ENCODE data around the gene AGTRAP. TPM values are rescaled to one million over a fixed set of nuclear protein-coding genes. Genes with fewer than 3 reads are reported as not detected.
A peak's percentile ranks its signal among the peaks of the same experiment; 100 is the strongest.

The AGTRAP gene
- total and polyA plus RNA-seq, 9 of the 15 experiments (the other 6 are each of a cell fraction or from before 2014, with no cell fraction given), result 26.8 to 105 (median 57.5) TPM

DNA sequence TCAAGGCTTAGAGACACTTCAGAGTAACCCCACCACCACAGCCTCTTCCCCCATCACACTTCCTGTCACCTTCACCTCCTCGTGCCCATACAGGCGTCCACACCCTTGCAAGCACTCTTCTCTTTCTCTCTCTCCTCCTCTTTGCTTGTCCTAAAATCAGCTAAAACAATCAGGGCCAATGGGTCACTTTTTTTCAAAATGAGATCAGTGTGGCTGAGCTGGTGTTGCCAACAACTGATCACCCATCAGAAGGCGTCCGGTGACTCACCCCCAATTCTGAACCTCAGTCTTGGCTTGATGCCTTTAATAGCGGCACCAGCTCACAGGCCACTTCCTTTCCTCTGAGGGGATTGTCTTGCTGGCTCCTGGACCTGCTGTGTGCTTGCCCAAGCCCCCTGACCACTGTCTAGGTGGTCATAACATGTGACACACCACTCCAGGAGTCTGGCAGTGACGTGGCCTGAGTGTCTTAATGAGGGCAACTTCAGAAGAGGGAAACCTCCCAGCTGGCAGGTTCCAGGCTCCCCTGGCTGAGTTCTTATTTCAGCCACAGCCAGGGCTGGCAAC, 42.8 kb upstream of the AGTRAP start (continued):
- TF ChIP-seq, protein P1, sequence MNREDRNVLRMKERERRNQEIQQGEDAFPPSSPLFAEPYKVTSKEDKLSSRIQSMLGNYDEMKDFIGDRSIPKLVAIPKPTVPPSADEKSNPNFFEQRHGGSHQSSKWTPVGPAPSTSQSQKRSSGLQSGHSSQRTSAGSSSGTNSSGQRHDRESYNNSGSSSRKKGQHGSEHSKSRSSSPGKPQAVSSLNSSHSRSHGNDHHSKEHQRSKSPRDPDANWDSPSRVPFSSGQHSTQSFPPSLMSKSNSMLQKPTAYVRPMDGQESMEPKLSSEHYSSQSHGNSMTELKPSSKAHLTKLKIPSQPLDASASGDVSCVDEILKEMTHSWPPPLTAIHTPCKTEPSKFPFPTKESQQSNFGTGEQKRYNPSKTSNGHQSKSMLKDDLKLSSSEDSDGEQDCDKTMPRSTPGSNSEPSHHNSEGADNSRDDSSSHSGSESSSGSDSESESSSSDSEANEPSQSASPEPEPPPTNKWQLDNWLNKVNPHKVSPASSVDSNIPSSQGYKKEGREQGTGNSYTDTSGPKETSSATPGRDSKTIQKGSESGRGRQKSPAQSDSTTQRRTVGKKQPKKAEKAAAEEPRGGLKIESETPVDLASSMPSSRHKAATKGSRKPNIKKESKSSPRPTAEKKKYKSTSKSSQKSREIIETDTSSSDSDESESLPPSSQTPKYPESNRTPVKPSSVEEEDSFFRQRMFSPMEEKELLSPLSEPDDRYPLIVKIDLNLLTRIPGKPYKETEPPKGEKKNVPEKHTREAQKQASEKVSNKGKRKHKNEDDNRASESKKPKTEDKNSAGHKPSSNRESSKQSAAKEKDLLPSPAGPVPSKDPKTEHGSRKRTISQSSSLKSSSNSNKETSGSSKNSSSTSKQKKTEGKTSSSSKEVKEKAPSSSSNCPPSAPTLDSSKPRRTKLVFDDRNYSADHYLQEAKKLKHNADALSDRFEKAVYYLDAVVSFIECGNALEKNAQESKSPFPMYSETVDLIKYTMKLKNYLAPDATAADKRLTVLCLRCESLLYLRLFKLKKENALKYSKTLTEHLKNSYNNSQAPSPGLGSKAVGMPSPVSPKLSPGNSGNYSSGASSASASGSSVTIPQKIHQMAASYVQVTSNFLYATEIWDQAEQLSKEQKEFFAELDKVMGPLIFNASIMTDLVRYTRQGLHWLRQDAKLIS (CRISPR knock-in tag; IDR thresholded peaks at IDR 0.05), result no peak
- no peak for TF ChIP-seq EHMT2 (IDR thresholded peaks at IDR 0.05)
- peak; percentile 70 for TF ChIP-seq SMARCE1 (IDR thresholded peaks at IDR 0.05)
- TF ChIP-seq CCNT2 (IDR thresholded peaks at IDR 0.05; ENCODE audit: borderline replicate concordance, extremely low read depth, insufficient read length, low read depth, low read length), result no peak
- TF ChIP-seq PRMT5 (CRISPR knock-in tag; IDR thresholded peaks at IDR 0.05), result no peak
- no peak for TF ChIP-seq RBM22 (IDR thresholded peaks at IDR 0.05; ENCODE audit: low read depth, low read length, poor library complexity, severe bottlenecking)
- TF ChIP-seq ESRRB (CRISPR knock-in tag; IDR thresholded peaks at IDR 0.05; ENCODE audit: borderline replicate concordance), result no peak
- no peak for TF ChIP-seq ZNF282 (CRISPR knock-in tag; IDR thresholded peaks at IDR 0.05)
- TF ChIP-seq RAD21 (CRISPR knock-in tag; conservative IDR thresholded peaks at IDR 0.05 in 1 of 2, IDR thresholded peaks at IDR 0.05 in 1 of 2), result no peak
- TF ChIP-seq PTTG1 (tag; IDR thresholded peaks at IDR 0.05; ENCODE audit: low read depth), result no peak
- TF ChIP-seq LCOR (CRISPR knock-in tag; IDR thresholded peaks at IDR 0.05), result no peak
- TF ChIP-seq LARP7 (IDR thresholded peaks at IDR 0.05), result no peak
- TF ChIP-seq BHLHE40 (IDR thresholded peaks at IDR 0.05; ENCODE audit: low read length), result 0 out of 2 replicates have a peak, but pooled peaks have one; percentile 36
- no peak for TF ChIP-seq NFATC3 (IDR thresholded peaks at IDR 0.05)
- TF ChIP-seq KLF6 (CRISPR knock-in tag; IDR thresholded peaks at IDR 0.05; ENCODE audit: borderline replicate concordance), result no peak
- peak; percentile 72 for TF ChIP-seq NFIC (IDR thresholded peaks at IDR 0.05)
- no peak for TF ChIP-seq HIVEP1 (CRISPR knock-in tag; IDR thresholded peaks at IDR 0.05)
- TF ChIP-seq L3MBTL2 (IDR thresholded peaks at IDR 0.05), result 0 out of 2 replicates have a peak, but pooled peaks have one; percentile 24
- no peak for TF ChIP-seq ZNF347 (CRISPR knock-in tag; IDR thresholded peaks at IDR 0.05; ENCODE audit: low read depth)
- no peak for TF ChIP-seq CEBPB (tag; IDR thresholded peaks at IDR 0.05)
- TF ChIP-seq HNRNPUL1 (IDR thresholded peaks at IDR 0.05; ENCODE audit: low read length), result no peak
- TF ChIP-seq, protein P2, sequence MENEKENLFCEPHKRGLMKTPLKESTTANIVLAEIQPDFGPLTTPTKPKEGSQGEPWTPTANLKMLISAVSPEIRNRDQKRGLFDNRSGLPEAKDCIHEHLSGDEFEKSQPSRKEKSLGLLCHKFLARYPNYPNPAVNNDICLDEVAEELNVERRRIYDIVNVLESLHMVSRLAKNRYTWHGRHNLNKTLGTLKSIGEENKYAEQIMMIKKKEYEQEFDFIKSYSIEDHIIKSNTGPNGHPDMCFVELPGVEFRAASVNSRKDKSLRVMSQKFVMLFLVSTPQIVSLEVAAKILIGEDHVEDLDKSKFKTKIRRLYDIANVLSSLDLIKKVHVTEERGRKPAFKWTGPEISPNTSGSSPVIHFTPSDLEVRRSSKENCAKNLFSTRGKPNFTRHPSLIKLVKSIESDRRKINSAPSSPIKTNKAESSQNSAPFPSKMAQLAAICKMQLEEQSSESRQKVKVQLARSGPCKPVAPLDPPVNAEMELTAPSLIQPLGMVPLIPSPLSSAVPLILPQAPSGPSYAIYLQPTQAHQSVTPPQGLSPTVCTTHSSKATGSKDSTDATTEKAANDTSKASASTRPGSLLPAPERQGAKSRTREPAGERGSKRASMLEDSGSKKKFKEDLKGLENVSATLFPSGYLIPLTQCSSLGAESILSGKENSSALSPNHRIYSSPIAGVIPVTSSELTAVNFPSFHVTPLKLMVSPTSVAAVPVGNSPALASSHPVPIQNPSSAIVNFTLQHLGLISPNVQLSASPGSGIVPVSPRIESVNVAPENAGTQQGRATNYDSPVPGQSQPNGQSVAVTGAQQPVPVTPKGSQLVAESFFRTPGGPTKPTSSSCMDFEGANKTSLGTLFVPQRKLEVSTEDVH (IDR thresholded peaks at IDR 0.05; ENCODE audit: low read depth, partially characterized antibody), result no peak
- TF ChIP-seq SLC30A9 (CRISPR knock-in tag; IDR thresholded peaks at IDR 0.05), result no peak
- TF ChIP-seq ETV5 (CRISPR knock-in tag; IDR thresholded peaks at IDR 0.05; ENCODE audit: low read depth), result peak; percentile 47; the same call in 1 of the 2 replicates
